HEK293 (cell line): ENCODE data around the gene LY6G5B.

Source experiments
- KLF8 ChIP-seq: fragments of 450-650 bp; formaldehyde crosslinking; IDR thresholded peaks from 2 replicates; pipeline ENCODE4 v1.5.1; 2016; ENCODE audit warnings: missing biosample characterization, missing genetic modification characterization
- ZNF140 ChIP-seq: fragments of 450-650 bp; formaldehyde crosslinking; IDR thresholded peaks from 2 replicates; pipeline ENCODE4 v1.5.1; 2016; ENCODE audit warnings: missing biosample characterization, missing genetic modification characterization
- ZNF169 ChIP-seq: fragments of 450-650 bp; formaldehyde crosslinking; IDR thresholded peaks from 2 replicates; pipeline ENCODE4 v1.5.1; 2016; ENCODE audit warnings: missing biosample characterization, missing genetic modification characterization
- ZNF223 ChIP-seq: fragments of 450-650 bp; formaldehyde crosslinking; IDR thresholded peaks from 2 replicates; pipeline ENCODE4 v1.5.1; 2016; ENCODE audit warnings: missing biosample characterization, missing genetic modification characterization
- ZNF274 ChIP-seq, 2 experiments: fragments of 200-500 bp in 1 of 2; fragments of 450-650 bp in 1 of 2; sonication (Bioruptor generic) in 1 of 2; formaldehyde crosslinking in 1 of 2; IDR thresholded peaks; 2 replicates each; pipeline versions ENCODE4 v1.5.1 to v1.6.1; 2014 to 2016; ENCODE audit warnings: borderline replicate concordance in 1 of 2, inconsistent platforms in 1 of 2, low read length in 1 of 2, missing biosample characterization in 1 of 2, missing genetic modification characterization in 1 of 2
- ZNF354C ChIP-seq: fragments of 450-650 bp; formaldehyde crosslinking; IDR thresholded peaks from 2 replicates; pipeline ENCODE4 v1.5.1; 2016; ENCODE audit warnings: missing biosample characterization, missing genetic modification characterization, low read depth, borderline replicate concordance
- ZNF394 ChIP-seq: fragments of 450-650 bp; formaldehyde crosslinking; IDR thresholded peaks from 2 replicates; pipeline ENCODE4 v1.5.1; 2016; ENCODE audit warnings: missing biosample characterization, missing genetic modification characterization, mild to moderate bottlenecking, moderate library complexity, borderline replicate concordance
- ZNF624 ChIP-seq: fragments of 450-650 bp; formaldehyde crosslinking; IDR thresholded peaks from 2 replicates; pipeline ENCODE4 v1.5.1; 2017; ENCODE audit warnings: missing biosample characterization, missing genetic modification characterization
- ZNF791 ChIP-seq: fragments of 450-650 bp; formaldehyde crosslinking; IDR thresholded peaks from 2 replicates; pipeline ENCODE4 v1.5.1; 2016; ENCODE audit warnings: missing biosample characterization, missing genetic modification characterization
- ZXDB ChIP-seq: fragments of 450-650 bp; formaldehyde crosslinking; IDR thresholded peaks from 2 replicates; pipeline ENCODE4 v1.5.1; 2016; ENCODE audit warnings: missing biosample characterization, missing genetic modification characterization
- TF ChIP-seq, protein P1 (sequence below): fragments of 450-650 bp; formaldehyde crosslinking; IDR thresholded peaks from 2 replicates; pipeline ENCODE4 v1.5.1; 2016; ENCODE audit warnings: missing biosample characterization, missing genetic modification characterization
- TF ChIP-seq, protein P2 (sequence below): fragments of 450-650 bp; formaldehyde crosslinking; IDR thresholded peaks from 2 replicates; pipeline ENCODE4 v1.5.1; 2016; ENCODE audit warnings: missing biosample characterization, missing genetic modification characterization, borderline replicate concordance
- TF ChIP-seq, protein P3 (sequence below): fragments of 450-650 bp; IDR thresholded peaks from 2 replicates; pipeline ENCODE4 v1.5.1; 2018; ENCODE audit warnings: missing biosample characterization, missing genetic modification characterization
- TF ChIP-seq, protein P4 (sequence below): fragments of 450-650 bp; formaldehyde crosslinking; IDR thresholded peaks from 2 replicates; pipeline ENCODE4 v1.5.1; 2016; ENCODE audit warnings: missing biosample characterization, missing genetic modification characterization, low read depth
- TF ChIP-seq, protein P5 (sequence below): fragments of 450-650 bp; formaldehyde crosslinking; IDR thresholded peaks from 2 replicates; pipeline ENCODE4 v1.5.1; 2016; ENCODE audit warnings: missing biosample characterization, missing genetic modification characterization
- TF ChIP-seq, protein P6 (sequence below): fragments of 450-650 bp; formaldehyde crosslinking; IDR thresholded peaks from 2 replicates; pipeline ENCODE4 v1.5.1; 2016; ENCODE audit warnings: missing biosample characterization, missing genetic modification characterization
- TF ChIP-seq, protein P7 (sequence below): fragments of 450-650 bp; formaldehyde crosslinking; IDR thresholded peaks from 2 replicates; pipeline ENCODE4 v1.5.1; 2016; ENCODE audit warnings: missing biosample characterization, missing genetic modification characterization
- TF ChIP-seq, protein P8 (sequence below): fragments of 450-650 bp; IDR thresholded peaks from 2 replicates; pipeline ENCODE4 v1.5.1; 2018; ENCODE audit warnings: missing biosample characterization, mild to moderate bottlenecking, missing genetic modification characterization
- TF ChIP-seq, protein P9 (sequence below): IDR thresholded peaks from 2 replicates; pipeline ENCODE4 v1.6.1; 2011; ENCODE audit warnings: mild to moderate bottlenecking, low read depth, low read length, borderline replicate concordance
- TF ChIP-seq, protein P10 (sequence below): fragments of 450-650 bp; formaldehyde crosslinking; IDR thresholded peaks from 2 replicates; pipeline ENCODE4 v1.5.1; 2016; ENCODE audit warnings: missing biosample characterization, missing genetic modification characterization

The LY6G5B gene

DNA sequence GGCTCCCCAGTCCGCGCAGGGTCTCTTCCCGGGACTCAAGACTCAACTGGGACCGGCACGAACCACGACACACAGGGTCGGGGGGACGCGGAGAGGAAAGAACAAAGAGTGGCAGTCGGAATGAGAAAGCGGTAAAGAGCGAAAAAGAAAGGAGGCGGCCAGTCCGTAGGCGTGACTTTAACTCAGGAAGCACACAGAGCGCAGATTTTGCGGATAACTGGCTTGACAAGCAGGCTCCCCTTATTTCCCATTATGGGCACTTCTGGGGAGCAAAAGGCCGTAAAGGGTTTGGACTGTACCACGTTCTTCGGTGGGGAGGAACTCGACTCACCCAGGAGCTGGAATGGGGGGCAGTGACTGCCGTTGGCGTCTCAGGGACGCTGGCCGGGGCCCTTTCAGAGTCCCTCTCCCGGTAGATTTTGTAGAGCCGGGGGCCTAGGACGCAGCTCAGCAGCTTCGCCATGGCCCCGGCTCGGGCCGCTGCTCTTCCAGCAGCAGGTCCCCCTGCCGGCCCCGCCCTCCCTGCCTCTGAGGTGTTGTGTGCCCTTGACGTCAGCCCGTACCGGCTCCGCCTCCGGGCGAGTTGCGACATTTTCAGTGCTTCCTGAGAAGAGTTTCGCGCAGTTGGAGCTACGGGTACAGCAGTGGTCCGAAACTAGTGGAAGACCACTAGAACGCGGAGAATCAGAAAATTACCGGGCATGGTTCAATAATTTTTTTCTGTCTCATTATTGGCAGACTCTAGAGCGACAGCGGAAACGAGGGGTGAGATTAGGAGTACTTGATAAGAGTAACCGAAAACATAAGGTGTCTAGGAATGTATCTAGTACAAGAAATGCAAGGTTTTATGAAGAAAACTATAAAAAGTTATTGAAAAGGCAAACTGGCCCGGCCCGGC lies 33.3 kb downstream of the LY6G5B start, which contains the start of gene ABHD16A (continued):
- TF ChIP-seq, protein P1, sequence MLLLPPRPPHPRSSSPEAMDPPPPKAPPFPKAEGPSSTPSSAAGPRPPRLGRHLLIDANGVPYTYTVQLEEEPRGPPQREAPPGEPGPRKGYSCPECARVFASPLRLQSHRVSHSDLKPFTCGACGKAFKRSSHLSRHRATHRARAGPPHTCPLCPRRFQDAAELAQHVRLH: peak; percentile 9; the same call in 1 of the 2 replicates
- TF ChIP-seq KLF8 (tag by site-specific recombination): peak; percentile 76; the same call in 1 of the 2 replicates
- TF ChIP-seq ZNF274 (IDR thresholded peaks at IDR 0.05; ENCODE audit: low read length): no peak
- TF ChIP-seq ZNF274 (tag by site-specific recombination; IDR thresholded peaks at IDR 0.05; ENCODE audit: borderline replicate concordance): no peak
- no peak for TF ChIP-seq ZNF354C
- no peak for TF ChIP-seq ZNF140 (tag by site-specific recombination)
- TF ChIP-seq, protein P2, sequence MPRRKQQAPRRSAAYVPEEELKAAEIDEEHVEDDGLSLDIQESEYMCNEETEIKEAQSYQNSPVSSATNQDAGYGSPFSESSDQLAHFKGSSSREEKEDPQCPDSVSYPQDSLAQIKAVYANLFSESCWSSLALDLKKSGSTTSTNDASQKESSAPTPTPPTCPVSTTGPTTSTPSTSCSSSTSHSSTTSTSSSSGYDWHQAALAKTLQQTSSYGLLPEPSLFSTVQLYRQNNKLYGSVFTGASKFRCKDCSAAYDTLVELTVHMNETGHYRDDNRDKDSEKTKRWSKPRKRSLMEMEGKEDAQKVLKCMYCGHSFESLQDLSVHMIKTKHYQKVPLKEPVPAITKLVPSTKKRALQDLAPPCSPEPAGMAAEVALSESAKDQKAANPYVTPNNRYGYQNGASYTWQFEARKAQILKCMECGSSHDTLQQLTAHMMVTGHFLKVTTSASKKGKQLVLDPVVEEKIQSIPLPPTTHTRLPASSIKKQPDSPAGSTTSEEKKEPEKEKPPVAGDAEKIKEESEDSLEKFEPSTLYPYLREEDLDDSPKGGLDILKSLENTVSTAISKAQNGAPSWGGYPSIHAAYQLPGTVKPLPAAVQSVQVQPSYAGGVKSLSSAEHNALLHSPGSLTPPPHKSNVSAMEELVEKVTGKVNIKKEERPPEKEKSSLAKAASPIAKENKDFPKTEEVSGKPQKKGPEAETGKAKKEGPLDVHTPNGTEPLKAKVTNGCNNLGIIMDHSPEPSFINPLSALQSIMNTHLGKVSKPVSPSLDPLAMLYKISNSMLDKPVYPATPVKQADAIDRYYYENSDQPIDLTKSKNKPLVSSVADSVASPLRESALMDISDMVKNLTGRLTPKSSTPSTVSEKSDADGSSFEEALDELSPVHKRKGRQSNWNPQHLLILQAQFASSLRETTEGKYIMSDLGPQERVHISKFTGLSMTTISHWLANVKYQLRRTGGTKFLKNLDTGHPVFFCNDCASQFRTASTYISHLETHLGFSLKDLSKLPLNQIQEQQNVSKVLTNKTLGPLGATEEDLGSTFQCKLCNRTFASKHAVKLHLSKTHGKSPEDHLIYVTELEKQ (tag by site-specific recombination): no peak
- TF ChIP-seq, protein P3, sequence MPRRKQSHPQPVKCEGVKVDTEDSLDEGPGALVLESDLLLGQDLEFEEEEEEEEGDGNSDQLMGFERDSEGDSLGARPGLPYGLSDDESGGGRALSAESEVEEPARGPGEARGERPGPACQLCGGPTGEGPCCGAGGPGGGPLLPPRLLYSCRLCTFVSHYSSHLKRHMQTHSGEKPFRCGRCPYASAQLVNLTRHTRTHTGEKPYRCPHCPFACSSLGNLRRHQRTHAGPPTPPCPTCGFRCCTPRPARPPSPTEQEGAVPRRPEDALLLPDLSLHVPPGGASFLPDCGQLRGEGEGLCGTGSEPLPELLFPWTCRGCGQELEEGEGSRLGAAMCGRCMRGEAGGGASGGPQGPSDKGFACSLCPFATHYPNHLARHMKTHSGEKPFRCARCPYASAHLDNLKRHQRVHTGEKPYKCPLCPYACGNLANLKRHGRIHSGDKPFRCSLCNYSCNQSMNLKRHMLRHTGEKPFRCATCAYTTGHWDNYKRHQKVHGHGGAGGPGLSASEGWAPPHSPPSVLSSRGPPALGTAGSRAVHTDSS (tag by site-specific recombination): no peak
- no peak for TF ChIP-seq ZNF169 (tag by site-specific recombination)
- TF ChIP-seq, protein P4, sequence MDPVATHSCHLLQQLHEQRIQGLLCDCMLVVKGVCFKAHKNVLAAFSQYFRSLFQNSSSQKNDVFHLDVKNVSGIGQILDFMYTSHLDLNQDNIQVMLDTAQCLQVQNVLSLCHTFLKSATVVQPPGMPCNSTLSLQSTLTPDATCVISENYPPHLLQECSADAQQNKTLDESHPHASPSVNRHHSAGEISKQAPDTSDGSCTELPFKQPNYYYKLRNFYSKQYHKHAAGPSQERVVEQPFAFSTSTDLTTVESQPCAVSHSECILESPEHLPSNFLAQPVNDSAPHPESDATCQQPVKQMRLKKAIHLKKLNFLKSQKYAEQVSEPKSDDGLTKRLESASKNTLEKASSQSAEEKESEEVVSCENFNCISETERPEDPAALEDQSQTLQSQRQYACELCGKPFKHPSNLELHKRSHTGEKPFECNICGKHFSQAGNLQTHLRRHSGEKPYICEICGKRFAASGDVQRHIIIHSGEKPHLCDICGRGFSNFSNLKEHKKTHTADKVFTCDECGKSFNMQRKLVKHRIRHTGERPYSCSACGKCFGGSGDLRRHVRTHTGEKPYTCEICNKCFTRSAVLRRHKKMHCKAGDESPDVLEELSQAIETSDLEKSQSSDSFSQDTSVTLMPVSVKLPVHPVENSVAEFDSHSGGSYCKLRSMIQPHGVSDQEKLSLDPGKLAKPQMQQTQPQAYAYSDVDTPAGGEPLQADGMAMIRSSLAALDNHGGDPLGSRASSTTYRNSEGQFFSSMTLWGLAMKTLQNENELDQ (tag by site-specific recombination): no peak
- TF ChIP-seq, protein P5, sequence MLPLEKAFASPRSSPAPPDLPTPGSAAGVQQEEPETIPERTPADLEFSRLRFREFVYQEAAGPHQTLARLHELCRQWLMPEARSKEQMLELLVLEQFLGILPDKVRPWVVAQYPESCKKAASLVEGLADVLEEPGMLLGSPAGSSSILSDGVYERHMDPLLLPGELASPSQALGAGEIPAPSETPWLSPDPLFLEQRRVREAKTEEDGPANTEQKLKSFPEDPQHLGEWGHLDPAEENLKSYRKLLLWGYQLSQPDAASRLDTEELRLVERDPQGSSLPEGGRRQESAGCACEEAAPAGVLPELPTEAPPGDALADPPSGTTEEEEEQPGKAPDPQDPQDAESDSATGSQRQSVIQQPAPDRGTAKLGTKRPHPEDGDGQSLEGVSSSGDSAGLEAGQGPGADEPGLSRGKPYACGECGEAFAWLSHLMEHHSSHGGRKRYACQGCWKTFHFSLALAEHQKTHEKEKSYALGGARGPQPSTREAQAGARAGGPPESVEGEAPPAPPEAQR (tag by site-specific recombination): no peak
- TF ChIP-seq ZNF394 (tag by site-specific recombination): no peak; the same call in 1 of the 2 replicates
- peak; percentile 76; the same call in 1 of the 2 replicates for TF ChIP-seq ZXDB (tag by site-specific recombination)
- TF ChIP-seq ZNF223 (tag by site-specific recombination): no peak
- no peak for TF ChIP-seq ZNF624 (tag by site-specific recombination)
- no peak for TF ChIP-seq ZNF791
- TF ChIP-seq, protein P6, sequence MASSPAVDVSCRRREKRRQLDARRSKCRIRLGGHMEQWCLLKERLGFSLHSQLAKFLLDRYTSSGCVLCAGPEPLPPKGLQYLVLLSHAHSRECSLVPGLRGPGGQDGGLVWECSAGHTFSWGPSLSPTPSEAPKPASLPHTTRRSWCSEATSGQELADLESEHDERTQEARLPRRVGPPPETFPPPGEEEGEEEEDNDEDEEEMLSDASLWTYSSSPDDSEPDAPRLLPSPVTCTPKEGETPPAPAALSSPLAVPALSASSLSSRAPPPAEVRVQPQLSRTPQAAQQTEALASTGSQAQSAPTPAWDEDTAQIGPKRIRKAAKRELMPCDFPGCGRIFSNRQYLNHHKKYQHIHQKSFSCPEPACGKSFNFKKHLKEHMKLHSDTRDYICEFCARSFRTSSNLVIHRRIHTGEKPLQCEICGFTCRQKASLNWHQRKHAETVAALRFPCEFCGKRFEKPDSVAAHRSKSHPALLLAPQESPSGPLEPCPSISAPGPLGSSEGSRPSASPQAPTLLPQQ (tag by site-specific recombination): no peak
- TF ChIP-seq, protein P7, sequence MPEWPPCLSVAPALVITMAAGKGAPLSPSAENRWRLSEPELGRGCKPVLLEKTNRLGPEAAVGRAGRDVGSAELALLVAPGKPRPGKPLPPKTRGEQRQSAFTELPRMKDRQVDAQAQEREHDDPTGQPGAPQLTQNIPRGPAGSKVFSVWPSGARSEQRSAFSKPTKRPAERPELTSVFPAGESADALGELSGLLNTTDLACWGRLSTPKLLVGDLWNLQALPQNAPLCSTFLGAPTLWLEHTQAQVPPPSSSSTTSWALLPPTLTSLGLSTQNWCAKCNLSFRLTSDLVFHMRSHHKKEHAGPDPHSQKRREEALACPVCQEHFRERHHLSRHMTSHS (tag by site-specific recombination): no peak
- TF ChIP-seq, protein P8, sequence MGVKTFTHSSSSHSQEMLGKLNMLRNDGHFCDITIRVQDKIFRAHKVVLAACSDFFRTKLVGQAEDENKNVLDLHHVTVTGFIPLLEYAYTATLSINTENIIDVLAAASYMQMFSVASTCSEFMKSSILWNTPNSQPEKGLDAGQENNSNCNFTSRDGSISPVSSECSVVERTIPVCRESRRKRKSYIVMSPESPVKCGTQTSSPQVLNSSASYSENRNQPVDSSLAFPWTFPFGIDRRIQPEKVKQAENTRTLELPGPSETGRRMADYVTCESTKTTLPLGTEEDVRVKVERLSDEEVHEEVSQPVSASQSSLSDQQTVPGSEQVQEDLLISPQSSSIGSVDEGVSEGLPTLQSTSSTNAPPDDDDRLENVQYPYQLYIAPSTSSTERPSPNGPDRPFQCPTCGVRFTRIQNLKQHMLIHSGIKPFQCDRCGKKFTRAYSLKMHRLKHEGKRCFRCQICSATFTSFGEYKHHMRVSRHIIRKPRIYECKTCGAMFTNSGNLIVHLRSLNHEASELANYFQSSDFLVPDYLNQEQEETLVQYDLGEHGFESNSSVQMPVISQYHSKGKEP: no peak
- TF ChIP-seq, protein P9, sequence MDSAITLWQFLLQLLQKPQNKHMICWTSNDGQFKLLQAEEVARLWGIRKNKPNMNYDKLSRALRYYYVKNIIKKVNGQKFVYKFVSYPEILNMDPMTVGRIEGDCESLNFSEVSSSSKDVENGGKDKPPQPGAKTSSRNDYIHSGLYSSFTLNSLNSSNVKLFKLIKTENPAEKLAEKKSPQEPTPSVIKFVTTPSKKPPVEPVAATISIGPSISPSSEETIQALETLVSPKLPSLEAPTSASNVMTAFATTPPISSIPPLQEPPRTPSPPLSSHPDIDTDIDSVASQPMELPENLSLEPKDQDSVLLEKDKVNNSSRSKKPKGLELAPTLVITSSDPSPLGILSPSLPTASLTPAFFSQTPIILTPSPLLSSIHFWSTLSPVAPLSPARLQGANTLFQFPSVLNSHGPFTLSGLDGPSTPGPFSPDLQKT: no peak
- TF ChIP-seq, protein P10, sequence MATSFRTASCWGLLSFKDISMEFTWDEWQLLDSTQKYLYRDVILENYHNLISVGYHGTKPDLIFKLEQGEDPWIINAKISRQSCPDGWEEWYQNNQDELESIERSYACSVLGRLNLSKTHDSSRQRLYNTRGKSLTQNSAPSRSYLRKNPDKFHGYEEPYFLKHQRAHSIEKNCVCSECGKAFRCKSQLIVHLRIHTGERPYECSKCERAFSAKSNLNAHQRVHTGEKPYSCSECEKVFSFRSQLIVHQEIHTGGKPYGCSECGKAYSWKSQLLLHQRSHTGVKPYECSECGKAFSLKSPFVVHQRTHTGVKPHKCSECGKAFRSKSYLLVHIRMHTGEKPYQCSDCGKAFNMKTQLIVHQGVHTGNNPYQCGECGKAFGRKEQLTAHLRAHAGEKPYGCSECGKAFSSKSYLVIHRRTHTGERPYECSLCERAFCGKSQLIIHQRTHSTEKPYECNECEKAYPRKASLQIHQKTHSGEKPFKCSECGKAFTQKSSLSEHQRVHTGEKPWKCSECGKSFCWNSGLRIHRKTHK (tag by site-specific recombination): no peak
